Vagina (tissue), 2 donors: ENCODE data around the gene LIF.

Experiments used
- CTCF ChIP-seq, 3 experiments: fragments of 450-650 bp in 2 of 3; fragments of 200-600 bp in 1 of 3; sonication (generic) in 1 of 3; IDR thresholded peaks; one replicate each; pipeline ENCODE4 v1.5.1; 2017 to 2019; ENCODE audit warnings: antibody characterized with exemption in 3 of 3, mild to moderate bottlenecking in 2 of 3, moderate library complexity in 2 of 3
- POLR2A ChIP-seq, 2 donors: fragments of 450-650 bp; IDR thresholded peaks; one replicate each; pipeline ENCODE4 v1.6.1; 2017; ENCODE audit warnings: antibody characterized with exemption in 2 of 2, mild to moderate bottlenecking in 2 of 2, moderate library complexity in 2 of 2
- POLR2AphosphoS5 ChIP-seq, 2 donors: sonication (generic); formaldehyde crosslinking; IDR thresholded peaks; one replicate each; pipeline ENCODE4 v1.9.0; 2017; ENCODE audit warnings: antibody characterized with exemption in 2 of 2, mild to moderate bottlenecking in 2 of 2, low read depth in 1 of 2; ENCODE audit not compliant: insufficient read depth in 1 of 2

DNA sequence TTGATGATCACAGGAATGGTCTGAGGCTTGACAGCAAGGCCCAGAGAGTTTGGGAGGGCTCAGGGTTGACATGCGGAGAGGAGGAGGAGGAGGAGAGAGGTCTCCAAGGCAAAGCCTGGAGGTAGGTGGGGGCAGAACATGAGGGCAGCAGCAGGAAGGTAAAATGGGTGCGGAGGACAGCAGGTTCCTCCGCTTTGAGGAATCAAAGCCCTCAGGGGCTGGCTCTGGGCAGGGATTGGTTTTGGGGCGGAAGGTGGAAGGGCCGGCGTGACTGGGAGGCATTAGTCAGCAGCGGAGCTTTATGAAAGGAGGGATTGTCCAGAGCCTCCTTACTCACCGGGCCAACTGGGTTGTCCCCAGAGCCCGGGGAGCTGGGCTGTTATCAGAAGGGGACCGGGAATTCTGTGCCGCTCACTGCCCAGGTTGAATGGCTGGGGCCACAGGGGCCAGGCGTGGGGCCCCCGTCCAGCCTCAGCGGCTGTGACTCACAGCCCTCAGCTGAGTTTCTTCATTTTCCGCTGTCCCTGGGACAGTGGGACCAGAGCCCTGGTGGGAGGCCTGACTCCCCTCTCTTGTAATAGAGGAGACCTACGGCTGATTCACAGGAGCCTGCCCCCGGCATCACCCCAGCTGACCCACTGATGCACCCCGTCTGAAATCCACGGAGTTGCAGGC lies 36.2 kb downstream of the LIF start:
- TF ChIP-seq POLR2AphosphoS5 (IDR thresholded peaks at IDR 0.05; ENCODE audit: insufficient read depth in 1 of 2, low read depth in 1 of 2) (peak in 1 of 2 donors; percentile 14), CTCF (IDR thresholded peaks at IDR 0.05) (no peak), POLR2A (IDR thresholded peaks at IDR 0.05) (no peak)
